Measurements from ENCODE around the gene C8B. TPM values are rescaled to one million over a fixed set of nuclear protein-coding genes. Genes with fewer than 3 reads are reported as not detected.

C8B gene
- polyA plus RNA-seq, 1 donor from 2014 or later, result not detected

Other genes with a start within 250 kb of the C8B start
- gene FYB2, start 146.6 kb downstream of the C8B start, polyA plus RNA-seq, result 0.69 TPM in 1 of 2 replicates, not detected in the other
- gene C8A, start 111.2 kb downstream of the C8B start, polyA plus RNA-seq, result not detected in 2 replicates